ENCODE measurements around the gene EPN3.

The EPN3 gene

DNA sequence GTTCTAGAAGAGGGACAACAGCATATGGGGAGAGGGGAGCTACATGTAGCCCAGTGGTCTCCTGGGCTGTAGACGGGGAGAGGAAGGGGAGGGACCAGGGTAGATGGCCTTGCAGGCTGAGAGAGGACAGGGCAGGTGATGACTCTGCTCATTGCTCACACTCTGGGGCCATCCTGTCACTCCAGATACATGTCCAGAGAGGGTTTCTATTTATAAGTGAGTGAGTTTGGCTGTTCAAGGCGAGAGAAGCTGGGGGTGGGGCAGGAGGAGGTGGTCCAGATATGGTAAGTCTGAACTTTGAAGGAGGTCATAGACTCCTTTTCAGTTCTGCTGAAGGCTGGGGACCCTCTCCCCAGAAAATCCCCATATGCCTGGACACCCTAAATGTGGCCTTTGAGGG lies 50.2 kb downstream of the EPN3 start:
- TF ChIP-seq, protein P1, sequence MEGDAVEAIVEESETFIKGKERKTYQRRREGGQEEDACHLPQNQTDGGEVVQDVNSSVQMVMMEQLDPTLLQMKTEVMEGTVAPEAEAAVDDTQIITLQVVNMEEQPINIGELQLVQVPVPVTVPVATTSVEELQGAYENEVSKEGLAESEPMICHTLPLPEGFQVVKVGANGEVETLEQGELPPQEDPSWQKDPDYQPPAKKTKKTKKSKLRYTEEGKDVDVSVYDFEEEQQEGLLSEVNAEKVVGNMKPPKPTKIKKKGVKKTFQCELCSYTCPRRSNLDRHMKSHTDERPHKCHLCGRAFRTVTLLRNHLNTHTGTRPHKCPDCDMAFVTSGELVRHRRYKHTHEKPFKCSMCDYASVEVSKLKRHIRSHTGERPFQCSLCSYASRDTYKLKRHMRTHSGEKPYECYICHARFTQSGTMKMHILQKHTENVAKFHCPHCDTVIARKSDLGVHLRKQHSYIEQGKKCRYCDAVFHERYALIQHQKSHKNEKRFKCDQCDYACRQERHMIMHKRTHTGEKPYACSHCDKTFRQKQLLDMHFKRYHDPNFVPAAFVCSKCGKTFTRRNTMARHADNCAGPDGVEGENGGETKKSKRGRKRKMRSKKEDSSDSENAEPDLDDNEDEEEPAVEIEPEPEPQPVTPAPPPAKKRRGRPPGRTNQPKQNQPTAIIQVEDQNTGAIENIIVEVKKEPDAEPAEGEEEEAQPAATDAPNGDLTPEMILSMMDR (IDR thresholded peaks at IDR 0.05; ENCODE audit: low read depth, low read length), result no peak
- no peak overlapping the region for H3K4me3 ChIP-seq (ENCODE audit: low read depth, low read length)

DNA sequence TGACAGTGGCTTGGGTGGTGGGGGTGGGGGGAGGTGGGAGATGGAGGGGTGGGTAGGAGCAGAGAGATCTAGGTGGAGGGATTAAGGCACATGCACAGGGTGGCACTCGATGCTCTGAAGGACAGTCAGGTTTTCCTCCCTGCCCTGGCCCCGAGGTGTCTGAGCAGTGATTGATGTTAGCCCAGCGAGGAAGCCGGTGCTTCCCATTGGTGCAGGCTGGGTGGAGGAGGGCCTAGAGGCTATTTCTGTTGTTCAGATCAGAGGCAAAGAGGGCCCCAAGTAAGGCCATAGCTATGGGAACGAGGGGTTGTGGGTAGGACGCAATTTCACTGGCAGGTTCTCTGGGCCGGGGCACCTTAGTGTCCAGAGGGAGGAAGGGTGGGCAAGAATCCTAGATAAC lies 51.1 kb downstream of the EPN3 start:
- TF ChIP-seq, protein P1 (IDR thresholded peaks at IDR 0.05; ENCODE audit: low read depth, low read length), result no peak
- H3K4me3 ChIP-seq (ENCODE audit: low read depth, low read length), result no peak overlapping the region

GRCh38 chr17:50584116-50584515 lies 51.6 kb downstream of the EPN3 start:
- no peak overlapping the region for H3K4me3 ChIP-seq (ENCODE audit: low read depth, low read length)
- TF ChIP-seq, protein P1 (IDR thresholded peaks at IDR 0.05; ENCODE audit: low read depth, low read length), result no peak

- no peak overlapping the region for H3K4me3 ChIP-seq (ENCODE audit: low read depth, low read length)
- TF ChIP-seq, protein P1 (IDR thresholded peaks at IDR 0.05; ENCODE audit: low read depth, low read length), result no peak
Observed at GRCh38 chr17:50584749-50585148, 52.2 kb downstream of the EPN3 start.

GRCh38 chr17:50585346-50585745 lies 52.8 kb downstream of the EPN3 start:
- no peak overlapping the region for H3K4me3 ChIP-seq (ENCODE audit: low read depth, low read length)
- TF ChIP-seq, protein P1 (IDR thresholded peaks at IDR 0.05; ENCODE audit: low read depth, low read length), result no peak

- no peak overlapping the region for H3K4me3 ChIP-seq (ENCODE audit: low read depth, low read length)
- TF ChIP-seq, protein P1 (IDR thresholded peaks at IDR 0.05; ENCODE audit: low read depth, low read length), result no peak
Observed at GRCh38 chr17:50585891-50586290, 53.4 kb downstream of the EPN3 start.

GRCh38 chr17:50586421-50587247 lies 54.1 kb downstream of the EPN3 start:
- H3K4me3 ChIP-seq (ENCODE audit: low read depth, low read length), result no peak overlapping the region
- TF ChIP-seq, protein P1 (IDR thresholded peaks at IDR 0.05; ENCODE audit: low read depth, low read length), result no peak
